NCI-H1105 treated with DMSO at 0.1 percent for 48 hours (cell line): ENCODE results near the gene PTPN3.

Source experiments
- DNase-seq: peaks from one replicate; lab custom pipeline; 2025; lab: John Stamatoyannopoulos, UW

PTPN3 gene

DNA sequence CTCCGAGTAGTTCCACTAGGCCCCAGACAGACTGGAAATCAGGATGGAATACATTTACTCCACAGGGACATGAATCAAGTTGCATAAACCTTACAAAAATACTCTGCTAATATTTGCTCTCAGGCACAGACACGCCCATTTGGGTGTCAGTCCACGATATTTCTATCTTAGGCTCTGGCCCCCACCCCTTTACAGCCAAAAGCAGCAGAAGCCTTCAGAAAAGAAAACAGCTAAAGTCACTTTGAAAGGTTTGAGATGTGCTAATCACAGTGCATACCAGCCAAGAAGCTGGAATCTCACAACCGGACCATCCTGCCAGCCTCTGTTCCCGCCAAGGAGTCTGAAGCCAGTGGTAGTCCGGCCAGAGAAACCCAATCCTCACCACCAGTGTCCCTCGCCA lies 22.6 kb downstream of the PTPN3 start:
- DNase-seq = no peak

GRCh38 chr9:109474944-109475343 lies 23.2 kb downstream of the PTPN3 start:
- no peak for DNase-seq

DNA sequence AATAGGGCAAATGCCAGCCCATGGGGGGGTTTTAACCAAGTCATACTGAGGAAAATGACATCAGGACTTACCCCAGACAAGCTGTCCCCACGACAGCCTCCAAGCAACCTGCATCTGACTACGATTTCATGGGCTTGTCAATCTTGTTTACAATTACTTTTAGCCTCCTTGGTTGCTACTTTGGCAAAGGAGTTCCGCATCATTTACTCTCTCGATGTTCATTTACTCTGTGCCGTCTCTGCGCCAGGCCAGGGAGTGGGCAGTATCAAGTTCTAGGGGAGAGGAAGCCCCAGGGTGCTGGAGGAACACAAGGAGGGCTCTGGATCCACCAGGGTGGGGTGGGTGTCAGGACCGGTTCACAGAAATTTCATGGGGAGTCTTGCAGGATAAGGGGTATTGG lies 23.9 kb downstream of the PTPN3 start:
- no peak for DNase-seq

GRCh38 chr9:109473329-109473728 lies 24.8 kb downstream of the PTPN3 start:
- DNase-seq = no peak

DNA sequence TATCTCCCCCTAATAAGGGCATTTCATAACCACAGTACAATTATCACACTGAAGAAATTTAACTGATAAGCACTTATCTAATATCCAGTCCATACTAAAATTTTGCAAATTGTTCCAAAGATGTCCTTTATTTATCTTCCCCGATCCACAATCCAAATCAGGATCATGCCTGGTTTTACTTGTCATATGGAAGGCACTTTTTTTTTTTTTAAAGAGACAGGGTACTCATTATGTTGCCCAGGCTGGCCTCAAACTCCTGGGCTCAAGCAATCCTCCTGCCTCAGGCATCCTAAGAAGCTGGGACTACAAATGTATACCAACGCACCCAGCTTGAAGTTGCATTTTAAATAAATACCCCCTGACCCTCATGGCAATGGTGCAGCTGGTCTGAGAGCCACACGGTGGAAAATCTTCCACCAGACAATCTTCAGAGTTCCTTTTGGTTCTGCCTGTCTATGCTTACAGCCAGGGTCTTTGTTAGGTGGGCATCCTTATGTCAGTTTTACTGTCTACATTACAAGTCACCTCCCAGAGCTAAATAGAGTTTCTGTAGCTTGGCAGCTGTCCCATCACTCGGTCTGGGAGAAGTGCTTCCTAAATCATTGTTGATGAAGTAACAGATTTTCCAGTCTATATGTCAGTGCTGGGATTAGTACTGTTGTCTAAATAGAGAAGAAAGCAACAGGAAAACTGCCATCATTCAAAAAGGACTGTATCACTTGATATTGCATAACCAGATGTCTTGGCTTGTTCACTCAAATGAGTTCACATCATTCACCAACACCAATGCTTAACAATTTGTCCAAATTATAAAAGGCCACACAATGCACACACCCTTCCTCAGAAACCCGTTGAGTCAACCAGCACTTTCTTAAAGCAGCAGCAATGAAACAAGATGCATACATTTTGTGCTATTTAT lies 26.4 kb downstream of the PTPN3 start:
- peak; percentile 13 for DNase-seq

- DNase-seq = peak; percentile 65
These were observed 28.3 kb downstream of the PTPN3 start for GRCh38 chr9:109469646-109470358.

- DNase-seq = no peak
These were observed 29.2 kb downstream of the PTPN3 start for GRCh38 chr9:109468927-109469326.

DNA sequence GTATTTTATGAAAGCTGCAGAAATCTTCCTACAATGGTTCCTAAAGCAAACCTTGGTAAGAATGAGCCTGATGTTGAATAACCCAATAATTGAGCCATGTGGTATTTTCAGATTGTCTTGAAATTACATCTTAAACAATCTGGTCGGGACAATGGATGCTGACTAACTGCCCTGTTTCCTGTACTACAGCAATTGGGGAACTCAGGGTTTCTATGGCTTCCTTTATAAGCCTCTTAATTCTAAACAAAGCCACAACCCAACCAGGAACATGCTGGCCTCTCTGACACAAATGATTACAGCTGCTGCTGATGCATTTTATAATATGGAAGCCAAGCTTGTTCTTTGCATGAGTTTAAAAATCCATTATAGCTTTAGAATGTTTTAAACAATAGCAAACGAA lies 30.2 kb downstream of the PTPN3 start:
- no peak for DNase-seq

DNA sequence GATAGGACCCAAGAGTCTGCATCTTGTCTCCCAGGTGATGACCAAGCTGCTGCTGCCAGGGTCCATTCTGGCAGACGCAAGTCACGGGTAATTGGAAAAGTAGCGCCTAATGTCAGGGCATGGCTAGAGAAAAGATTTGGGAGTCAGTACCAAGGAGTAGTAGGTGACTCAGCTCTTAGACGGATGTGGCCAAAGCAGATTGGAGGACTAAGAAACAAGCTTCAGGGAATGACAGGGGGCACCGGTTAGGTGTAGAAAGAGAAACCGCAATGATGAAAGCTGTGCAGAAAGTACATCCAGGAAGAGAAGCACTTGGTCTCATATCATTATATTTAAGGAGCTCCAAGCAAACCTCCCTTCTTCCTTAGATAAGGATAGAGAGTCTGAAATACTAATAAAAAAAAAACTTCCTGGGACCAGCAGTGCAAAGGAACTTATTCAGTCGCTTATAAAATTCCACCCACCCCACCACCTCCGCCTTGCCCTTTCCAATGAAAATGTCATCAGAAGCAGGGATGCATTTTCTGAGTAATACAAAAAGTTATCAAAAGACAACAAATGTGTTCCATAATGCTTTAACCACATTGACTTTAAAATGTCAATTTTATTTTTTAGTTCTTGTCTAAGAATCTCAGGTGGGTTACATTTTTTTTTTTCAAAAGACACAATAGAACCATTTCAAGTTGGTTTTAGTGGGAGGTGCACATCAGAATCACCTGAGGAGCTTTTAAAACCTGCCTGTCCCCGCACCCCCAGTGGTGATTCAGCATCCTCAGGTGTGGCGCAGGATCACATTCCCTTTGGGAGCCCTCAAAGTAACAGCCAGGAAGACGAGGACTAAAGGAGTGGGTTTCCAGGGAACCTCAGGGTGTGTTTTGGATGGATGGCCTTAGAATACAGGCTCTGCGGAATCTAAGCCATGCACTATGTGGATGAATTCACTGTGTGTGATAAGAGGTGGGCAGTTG lies 31.2 kb downstream of the PTPN3 start:
- DNase-seq = no peak

DNA sequence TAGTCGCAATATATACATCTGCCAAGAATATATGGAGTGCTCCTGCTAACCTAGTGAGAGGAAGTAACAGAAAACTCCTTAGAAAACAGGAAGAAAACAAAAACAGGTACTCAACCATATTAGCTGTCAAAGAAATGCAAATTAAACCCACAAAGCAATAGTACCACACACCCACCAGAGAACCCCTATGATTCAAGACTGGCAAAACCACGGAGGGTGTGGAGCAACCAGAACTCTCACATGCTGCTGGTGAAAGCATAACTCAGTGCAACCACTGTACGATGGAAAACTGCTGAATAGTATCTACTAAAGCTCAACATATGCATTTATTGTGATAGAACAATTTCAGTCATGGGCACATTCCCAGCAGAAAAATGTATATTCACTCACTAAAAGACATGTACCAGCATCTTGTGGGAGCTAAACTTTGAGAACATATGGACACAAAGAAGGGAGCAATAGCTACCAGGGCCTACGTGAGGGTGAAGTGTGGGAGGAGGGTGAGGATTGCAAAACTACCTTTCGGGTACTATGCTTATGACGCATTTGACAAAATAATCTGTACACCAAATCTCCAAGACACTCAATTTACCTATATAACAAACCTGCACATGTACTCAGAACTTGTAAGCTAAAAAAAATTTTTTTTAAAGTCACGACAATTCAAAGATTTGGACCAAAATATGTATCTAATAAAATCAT lies 34.0 kb downstream of the PTPN3 start:
- no peak for DNase-seq

GRCh38 chr9:109460576-109460975 lies 37.5 kb downstream of the PTPN3 start:
- no peak for DNase-seq

- no peak for DNase-seq
These were observed 38.7 kb downstream of the PTPN3 start for GRCh38 chr9:109459423-109459822.

- no peak for DNase-seq
These were observed 39.5 kb downstream of the PTPN3 start for GRCh38 chr9:109458453-109459211.

- DNase-seq = no peak
These were observed 41.3 kb downstream of the PTPN3 start for GRCh38 chr9:109456811-109457210.

DNA sequence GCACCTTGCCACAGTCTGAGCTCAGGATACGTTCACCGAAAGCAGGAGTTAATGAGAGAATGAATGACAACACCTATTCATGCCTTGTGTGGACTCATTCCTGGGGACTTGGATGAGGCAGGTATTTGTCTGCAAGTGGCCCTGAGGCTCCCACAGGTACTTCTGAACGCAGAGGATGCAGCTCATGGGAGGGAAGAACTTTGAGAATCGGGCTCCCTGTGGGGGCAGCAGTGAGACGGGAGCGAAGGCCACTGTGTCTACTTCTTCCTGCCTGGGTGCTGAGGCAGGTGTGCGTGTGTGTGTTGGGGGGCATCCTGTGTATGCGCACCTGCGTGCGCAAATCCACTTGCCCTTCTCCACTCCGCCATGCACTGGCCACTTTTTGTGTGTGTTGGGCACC lies 42.2 kb downstream of the PTPN3 start:
- no peak for DNase-seq

- DNase-seq = no peak
These were observed 42.7 kb downstream of the PTPN3 start for GRCh38 chr9:109455391-109455790.

- DNase-seq = no peak
These were observed 43.4 kb downstream of the PTPN3 start for GRCh38 chr9:109454601-109455155.

- no peak for DNase-seq
These were observed 44.1 kb downstream of the PTPN3 start for GRCh38 chr9:109454041-109454440.

- no peak for DNase-seq
These were observed 44.8 kb downstream of the PTPN3 start for GRCh38 chr9:109453210-109453842.

DNA sequence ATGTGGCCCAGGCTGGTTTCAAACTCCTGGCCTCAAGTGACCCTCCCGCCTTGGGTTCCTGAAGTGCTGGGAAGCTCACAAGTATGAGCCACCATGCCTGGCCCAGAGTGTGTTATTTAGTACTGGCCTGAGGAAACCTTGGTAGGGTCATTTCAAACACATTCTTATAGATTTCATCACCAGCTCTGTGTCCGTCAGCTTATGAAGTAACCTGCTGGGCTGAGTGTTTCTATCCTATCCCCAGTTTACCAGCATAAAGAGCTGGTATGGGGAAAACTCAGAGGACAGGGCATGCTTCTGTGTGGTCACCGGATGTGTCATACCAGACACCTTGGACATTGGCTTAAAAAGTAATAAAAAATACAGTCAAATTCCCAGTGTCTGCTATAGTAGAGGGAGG lies 45.3 kb downstream of the PTPN3 start:
- DNase-seq = no peak
